ENCODE measurements around the gene PIAS3.
"Not testable (repeated sequence)": the region's sequence is repeated elsewhere in the genome, so short reads cannot be mapped to it uniquely, and the experiment has no call there.

The PIAS3 gene

GRCh38 chr1:145871994-145872924 is 13.4 kb upstream of the PIAS3 start:
- DNase-seq = peak; percentile 19 to 32

- DNase-seq = no peak
Measured at GRCh38 chr1:145868232-145868631, 9.4 kb upstream of the PIAS3 start.

- DNase-seq = no peak
Measured at GRCh38 chr1:145863282-145864018, 4.6 kb upstream of the PIAS3 start.

GRCh38 chr1:145859491-145860023 is 676 bp upstream of the PIAS3 start:
- DNase-seq = peak; percentile 69

GRCh38 chr1:145858238-145858900 is 512 bp downstream of the PIAS3 start:
- DNase-seq = peak; percentile 48 to 61

DNA sequence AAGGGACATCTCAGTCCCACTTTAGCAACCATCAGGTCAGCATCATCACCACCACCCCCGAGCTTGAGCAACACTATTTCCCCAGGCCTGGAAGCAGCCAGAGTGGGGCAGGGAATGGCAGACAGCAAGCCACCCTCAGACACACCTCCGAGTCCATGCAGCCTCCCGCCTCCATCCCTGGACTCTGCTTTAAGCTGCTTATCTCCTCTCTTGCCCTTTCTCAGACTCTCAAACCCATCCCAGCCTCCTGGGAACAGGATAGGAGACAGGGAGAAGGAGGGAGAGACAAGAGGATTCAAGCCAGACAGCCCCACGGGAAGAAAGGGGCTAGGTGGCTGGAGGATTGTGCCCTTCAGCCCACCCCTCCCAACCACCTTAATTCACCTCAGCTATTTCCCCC is 1.7 kb downstream of the PIAS3 start:
- DNase-seq = no peak

- no peak for DNase-seq
Measured at GRCh38 chr1:145855426-145855948, 3.4 kb downstream of the PIAS3 start.

GRCh38 chr1:145849356-145850160 is 9.3 kb downstream of the PIAS3 start:
- no peak for DNase-seq

GRCh38 chr1:145847827-145848226 is 11.1 kb downstream of the PIAS3 start:
- DNase-seq = no peak

DNA sequence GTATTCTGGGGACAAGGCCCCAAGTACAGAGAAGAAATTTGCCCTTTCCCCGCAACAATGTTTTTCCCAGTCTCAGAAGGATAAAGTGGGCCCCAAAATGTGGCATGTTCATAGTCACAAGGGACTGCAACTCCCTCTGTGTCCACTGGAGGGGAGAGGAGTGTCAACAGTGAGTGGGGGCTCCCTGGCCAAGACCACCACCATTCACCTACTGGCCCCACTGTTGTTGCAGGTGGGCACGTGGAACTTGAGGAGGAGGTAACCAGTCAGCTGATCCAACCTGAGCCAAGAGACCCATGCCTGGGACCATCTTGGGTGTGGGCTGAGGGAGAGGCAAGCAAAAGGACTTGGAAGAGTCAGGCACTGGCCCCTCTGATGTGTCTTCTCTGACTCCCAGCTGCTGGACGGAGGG is 12.7 kb downstream of the PIAS3 start:
- peak in 1 of 2 donors; percentile 16 for DNase-seq

- peak; percentile 75 to 76 for DNase-seq
Measured at GRCh38 chr1:145845514-145846161, 13.2 kb downstream of the PIAS3 start, which contains the start of gene NUDT17. TSS of gene NUDT17 (plus strand) at chr1:145845630. CDS start at chr1:145845641, 11 bp downstream.

DNA sequence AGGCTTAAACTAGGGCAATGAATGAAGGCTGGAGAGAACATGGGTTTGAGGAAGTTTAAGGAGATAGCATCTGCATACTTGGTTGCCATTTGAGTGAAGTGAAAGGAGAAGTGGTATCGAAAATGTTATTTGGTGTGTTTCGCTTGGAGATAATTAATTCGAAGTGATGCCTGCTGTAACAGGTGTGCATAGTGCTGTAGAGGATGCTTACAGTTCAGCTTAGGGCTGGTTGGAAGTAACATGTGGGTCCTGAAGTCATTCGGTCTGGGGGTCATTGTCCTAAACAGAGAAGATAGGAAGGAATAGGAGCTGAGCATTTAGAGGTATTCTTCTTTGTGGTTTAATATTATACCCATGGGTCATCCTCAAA is 13.8 kb downstream of the PIAS3 start:
- DNase-seq = peak in 1 of 2 donors; percentile 9

DNA sequence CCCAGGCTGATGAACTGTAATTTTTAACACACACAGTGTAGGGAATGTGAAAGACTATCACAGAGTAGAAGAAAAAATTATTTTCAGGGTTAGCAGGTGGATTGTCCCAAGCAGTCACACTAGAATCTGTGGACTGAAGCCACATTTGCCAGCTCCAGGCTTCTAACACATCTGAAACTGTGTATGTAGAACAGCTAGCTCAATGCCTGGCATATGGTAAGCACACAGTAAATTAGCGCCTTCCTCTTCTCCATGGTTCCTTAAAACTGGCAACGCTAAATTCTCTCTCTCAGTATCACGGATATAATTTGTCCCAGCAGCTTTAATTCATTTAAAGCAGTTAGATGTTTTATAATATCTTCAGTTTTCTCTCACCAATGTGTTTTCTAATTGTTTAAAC is 15.8 kb downstream of the PIAS3 start:
- no peak for DNase-seq

GRCh38 chr1:145837656-145838055 is 21.2 kb downstream of the PIAS3 start:
- DNase-seq = no peak

GRCh38 chr1:145830810-145831209 is 28.1 kb downstream of the PIAS3 start:
- DNase-seq = not testable (repeated sequence)

DNA sequence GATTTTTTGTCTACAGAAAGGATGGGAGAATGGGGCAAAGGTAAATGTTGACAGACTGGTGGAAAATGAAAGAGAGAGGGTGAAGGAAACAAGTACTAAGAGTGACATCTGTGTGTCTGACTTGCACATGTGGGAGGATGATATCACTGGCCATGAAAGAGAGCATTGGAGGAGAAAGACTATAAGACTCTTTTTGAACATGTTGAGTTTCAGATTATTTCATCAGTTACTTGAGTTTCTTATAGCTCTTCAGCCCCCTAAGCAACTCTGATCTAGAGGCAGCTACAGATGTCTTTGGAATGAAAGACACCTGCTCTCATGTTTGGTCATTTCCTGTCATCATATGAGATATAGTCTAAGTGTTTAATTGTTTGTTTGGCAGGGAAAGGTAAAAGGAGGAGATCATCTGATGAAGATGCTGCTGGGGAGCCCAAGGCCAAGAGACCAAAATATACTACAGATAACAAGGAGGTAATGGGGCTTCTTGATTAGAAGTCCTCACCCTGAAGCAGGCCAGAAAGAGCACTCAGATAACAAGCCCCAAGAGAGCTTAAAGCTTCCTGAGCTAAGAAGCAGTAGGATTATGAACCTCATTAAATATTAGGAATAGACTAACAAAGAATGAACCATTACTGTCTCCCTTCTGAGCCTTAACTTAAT is 30.4 kb downstream of the PIAS3 start:
- no peak for DNase-seq

DNA sequence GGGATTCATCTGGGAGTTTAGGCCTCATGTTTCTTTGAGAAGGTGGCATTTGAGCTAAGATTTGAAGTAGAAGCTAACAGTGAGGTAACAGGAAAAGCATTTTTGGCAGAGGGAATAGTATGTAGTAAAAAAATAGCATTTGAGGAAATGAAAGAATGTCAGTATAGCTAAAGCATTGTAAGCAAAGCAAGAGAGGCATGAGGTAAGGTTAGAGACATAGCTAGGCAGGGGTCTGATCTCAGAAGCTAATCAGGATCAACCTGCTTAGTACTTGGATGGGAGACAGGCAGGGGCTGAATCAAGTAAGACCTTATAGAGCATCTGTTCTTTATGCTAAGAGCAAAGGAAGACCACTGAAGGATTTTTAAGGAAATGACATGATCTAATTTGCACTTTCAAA is 30.9 kb downstream of the PIAS3 start:
- DNase-seq = no peak

DNA sequence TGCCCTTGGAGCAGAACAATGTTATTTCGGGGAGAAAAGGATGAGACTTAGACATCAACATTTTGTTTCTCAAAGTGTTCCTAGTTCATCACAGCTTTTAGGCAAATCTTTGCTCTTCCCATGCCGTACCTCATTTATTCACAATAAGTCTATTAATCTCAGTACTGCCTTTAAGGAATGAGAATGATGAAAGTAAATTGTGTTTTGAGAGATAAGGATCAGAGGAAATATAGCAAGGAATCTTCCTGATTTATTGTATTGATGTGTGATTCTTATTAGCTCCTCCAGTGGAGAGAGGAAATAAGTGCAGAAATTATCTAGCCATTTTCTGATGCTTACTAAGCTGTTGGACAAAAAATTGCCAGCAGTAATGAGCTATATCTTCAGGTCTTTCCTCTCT is 32.9 kb downstream of the PIAS3 start:
- no peak for DNase-seq

DNA sequence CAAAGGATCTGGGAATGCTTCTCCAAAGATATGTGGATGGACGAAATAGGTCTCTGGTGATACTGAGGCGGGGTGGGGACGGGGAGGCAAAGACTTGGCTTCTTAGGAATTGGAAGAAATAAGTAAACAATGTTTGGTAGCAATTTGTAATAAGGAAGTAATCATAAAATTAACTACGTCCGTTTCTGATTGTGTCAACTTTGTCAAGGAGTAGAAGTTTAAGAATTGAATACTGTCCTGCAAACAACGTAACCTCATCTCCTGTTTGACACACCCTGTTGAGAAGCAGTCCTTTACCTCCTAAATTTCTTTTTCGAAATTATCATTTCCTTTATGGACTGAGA is 34.4 kb downstream of the PIAS3 start:
- no peak for DNase-seq

- DNase-seq = peak; percentile 80 to 82
Measured at GRCh38 chr1:145823565-145824498, 35.0 kb downstream of the PIAS3 start, which contains the start of the genes POLR3C and RNF115. TSS of gene POLR3C (plus strand) at chr1:145824200. CDS start at chr1:145825777, 1,577 bp downstream. TSS of gene RNF115 (minus strand) at chr1:145824095. CDS start at chr1:145823873, 222 bp downstream.
